ENCODE data around the gene PANK3. TPM values are rescaled to one million over a fixed set of nuclear protein-coding genes. Genes with fewer than 3 reads are reported as not detected.

The PANK3 gene
- total and polyA plus RNA-seq, 5 experiments from 2014 or later, result 2.6 to 49.8 (median 6.7) TPM

DNA sequence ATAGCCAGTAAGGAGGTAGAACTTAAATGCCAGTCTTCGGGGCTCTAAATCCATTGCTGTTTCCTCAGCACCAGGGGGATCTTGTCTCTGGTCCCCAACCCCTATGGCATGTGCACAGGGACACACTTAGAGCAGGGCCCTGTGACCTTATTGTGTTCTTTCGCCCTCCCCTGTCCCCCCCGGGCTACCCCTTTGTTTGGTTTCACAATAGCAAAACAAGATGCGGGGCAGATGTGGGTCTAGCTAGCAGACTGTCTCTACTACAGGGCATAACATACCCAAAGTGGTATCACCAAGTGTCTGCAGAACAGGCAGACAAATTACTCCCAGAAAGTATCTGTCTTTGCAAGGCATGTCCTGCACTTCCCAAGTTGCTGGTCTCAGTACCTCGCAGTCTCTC, 48.0 kb downstream of the PANK3 start:
- ATAC-seq, result no peak
- Mint-ChIP-seq H3K27ac (no peak overlapping the region), H3K27me3 (peaks cover 23 to 54% (median 46%) of the 10 kb centered on the region in 5 donors), H3K36me3 (peaks cover 0 to 2% (median 0%) of the 10 kb centered on the region in 3 donors), H3K4me1 (peaks cover 4 to 15% (median 12%) of the 10 kb centered on the region in 4 donors), H3K9me3 (peaks cover 0 to 9% (median 2%) of the 10 kb centered on the region in 9 donors), H3K4me3 (peak overlapping the region in 3 of 10 donors; percentile 10 to 78 (median 63))
- POLR2A ChIA-PET, result no interaction called here
- DNase-seq, result no peak

GRCh38 chr5:168530621-168531150, 48.5 kb downstream of the PANK3 start:
- H3K27me3 Mint-ChIP-seq, result peaks cover 23 to 54% (median 46%) of the 10 kb centered on the region in 5 donors
- no peak for DNase-seq

GRCh38 chr5:168529374-168530234, 49.6 kb downstream of the PANK3 start:
- peak overlapping the region; percentile 54 to 78 (median 66) for H3K4me3 Mint-ChIP-seq
- ATAC-seq, result peak in 1 of 2 donors; percentile 5
- peaks cover 0 to 2% (median 0%) of the 10 kb centered on the region in 3 donors for H3K36me3 Mint-ChIP-seq
- H3K4me1 Mint-ChIP-seq, result peaks cover 6 to 15% (median 12%) of the 10 kb centered on the region in 4 donors
- peaks cover 0 to 9% (median 2%) of the 10 kb centered on the region in 9 donors for H3K9me3 Mint-ChIP-seq
- POLR2A ChIA-PET, result no interaction called here
- no peak overlapping the region for H3K27ac Mint-ChIP-seq
- H3K27me3 Mint-ChIP-seq, result peaks cover 23 to 54% (median 46%) of the 10 kb centered on the region in 5 donors
- peak in 1 of 10 donors; percentile 3 for DNase-seq

More at GRCh38 chr5:168530621-168531150, 48.5 kb downstream of the PANK3 start:
- POLR2A ChIA-PET, result no interaction called here
- H3K27ac Mint-ChIP-seq, result no peak overlapping the region
- H3K4me3 Mint-ChIP-seq, result peak overlapping the region; percentile 54 to 78 (median 66)
- ATAC-seq, result no peak
- peaks cover 6 to 15% (median 12%) of the 10 kb centered on the region in 4 donors for H3K4me1 Mint-ChIP-seq
- peaks cover 0 to 2% (median 0%) of the 10 kb centered on the region in 3 donors for H3K36me3 Mint-ChIP-seq
- peaks cover 0 to 9% (median 2%) of the 10 kb centered on the region in 9 donors for H3K9me3 Mint-ChIP-seq

DNA sequence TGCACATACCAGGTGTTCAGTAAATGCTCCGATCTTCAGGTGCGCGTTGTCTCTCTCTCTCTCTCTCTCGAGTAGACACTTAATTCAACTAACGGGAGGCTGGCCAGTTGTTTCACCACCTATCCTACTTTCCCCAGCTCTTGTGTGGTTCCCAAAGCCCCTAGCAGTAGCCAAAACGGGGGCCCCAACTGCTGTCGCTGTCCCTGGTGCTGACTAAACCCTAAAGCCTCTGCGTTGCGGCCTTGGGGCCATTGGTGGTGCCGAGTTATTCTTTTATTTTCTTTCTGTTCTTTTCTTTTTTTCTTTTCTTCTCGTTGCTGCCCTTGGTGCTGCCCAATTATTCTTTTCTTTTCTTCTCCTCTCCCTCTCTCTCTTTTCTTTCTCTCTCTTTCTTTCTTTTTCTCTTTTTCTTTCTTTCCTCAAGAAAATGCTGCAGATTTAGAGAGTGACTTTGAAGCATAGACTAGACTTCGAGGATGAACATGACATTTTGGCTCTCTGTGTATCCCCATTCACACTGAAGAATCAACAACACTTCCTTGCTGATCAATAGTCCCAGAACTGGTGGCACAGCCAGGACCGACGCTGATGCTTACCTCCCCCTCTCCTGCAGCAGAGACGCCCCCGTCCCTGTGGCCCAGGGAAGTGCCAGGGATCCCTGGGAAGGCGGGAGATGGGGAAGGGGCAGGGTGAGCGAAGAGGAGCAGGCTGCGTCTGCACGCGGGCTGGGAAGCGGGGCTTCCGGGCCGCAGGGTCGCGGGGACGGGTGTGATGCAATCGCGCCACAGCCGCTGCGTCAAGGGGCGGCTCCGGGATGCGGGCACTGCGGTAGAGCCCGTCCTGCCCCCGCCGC, 50.4 kb downstream of the PANK3 start, which contains the start of gene FBLL1:
Gene FBLL1, plus strand, starts transcription at position 785 of the 853 bp plus-strand sequence. CDS start 200 bp downstream, outside the sequence.
- Mint-ChIP-seq H3K27me3 (peaks cover 23 to 52% (median 46%) of the 10 kb centered on the region in 5 donors), H3K27ac (peak within 1 kb of the TSS in 1 of 10 donors; percentile 49), H3K4me1 (peaks cover 6 to 15% (median 12%) of the 10 kb centered on the region in 4 donors), H3K4me3 (peak within 1 kb of the TSS; percentile 63 to 85 (median 72)), H3K9me3 (peaks cover 0 to 9% (median 2%) of the 10 kb centered on the region in 9 donors), H3K36me3 (peaks cover 0 to 2% (median 0%) of the 10 kb centered on the region in 3 donors)
- ATAC-seq, result peak; percentile 6 to 47
- DNase-seq, result peak in 6 of 10 donors; percentile 7 to 34 (median 22)
- POLR2A ChIA-PET, result no interaction called here

DNA sequence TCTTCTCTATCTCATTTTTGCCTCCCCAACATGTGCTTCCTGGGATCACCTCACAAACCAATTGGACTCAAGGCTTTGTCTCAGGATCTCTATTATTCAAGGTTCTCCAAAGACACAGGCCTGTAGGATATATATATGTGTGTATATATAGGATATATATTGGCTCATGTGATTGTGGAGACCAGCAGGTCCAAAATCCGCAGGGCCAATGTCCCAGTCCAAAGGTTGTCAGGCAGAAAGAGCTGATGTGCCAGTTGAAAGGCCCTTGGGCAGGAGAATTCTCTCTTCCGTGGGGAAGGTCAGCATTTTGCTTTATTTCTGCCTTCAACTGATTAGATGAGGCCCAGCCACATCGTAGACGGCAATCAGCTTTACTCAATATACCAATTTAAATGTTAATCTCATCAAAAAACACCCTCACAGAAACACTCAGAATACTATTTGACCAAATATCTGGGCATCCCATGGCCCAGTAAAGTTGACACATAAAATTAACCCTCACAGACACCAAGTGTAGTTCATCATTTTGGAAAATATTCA, 51.3 kb downstream of the PANK3 start:
- H3K36me3 Mint-ChIP-seq, result peaks cover 0 to 2% (median 0%) of the 10 kb centered on the region in 3 donors
- DNase-seq (no peak), ATAC-seq (no peak)
- H3K27ac Mint-ChIP-seq, result no peak overlapping the region
- H3K4me3 Mint-ChIP-seq, result peak overlapping the region in 7 of 10 donors; percentile 1 to 74 (median 39)
- POLR2A ChIA-PET, result no interaction called here
- H3K9me3 Mint-ChIP-seq, result peaks cover 0 to 9% (median 2%) of the 10 kb centered on the region in 9 donors
- H3K4me1 Mint-ChIP-seq, result peaks cover 6 to 15% (median 12%) of the 10 kb centered on the region in 4 donors
- peaks cover 17 to 43% (median 39%) of the 10 kb centered on the region in 5 donors for H3K27me3 Mint-ChIP-seq

DNA sequence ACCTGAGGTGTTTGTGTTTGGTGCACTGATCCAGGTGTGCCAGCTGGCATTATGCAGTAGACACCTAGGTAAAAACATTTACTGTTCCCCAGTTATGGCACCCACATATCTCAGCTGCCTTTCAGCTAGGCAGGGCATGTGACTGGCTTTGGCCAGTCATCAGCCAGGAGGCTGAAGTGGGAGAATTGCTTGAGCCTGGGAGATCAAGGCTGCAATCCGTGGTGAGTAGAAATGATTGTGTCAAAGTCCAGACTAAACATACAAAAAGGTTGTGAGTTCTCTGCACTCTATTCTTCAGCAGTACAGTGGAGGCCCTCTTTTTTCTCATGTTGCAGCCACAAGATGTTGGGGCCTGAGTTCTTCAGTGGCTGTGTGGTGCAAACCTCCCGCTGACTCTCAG, 53.3 kb downstream of the PANK3 start:
- Mint-ChIP-seq H3K9me3 (peaks cover 0 to 9% (median 2%) of the 10 kb centered on the region in 9 donors), H3K36me3 (peaks cover 0 to 5% (median 5%) of the 10 kb centered on the region in 3 donors), H3K4me1 (peaks cover 6 to 15% (median 12%) of the 10 kb centered on the region in 4 donors), H3K27ac (no peak overlapping the region), H3K4me3 (no peak overlapping the region), H3K27me3 (peaks cover 11 to 25% (median 22%) of the 10 kb centered on the region in 5 donors)
- POLR2A ChIA-PET, result no interaction called here
- DNase-seq (no peak), ATAC-seq (no peak)

GRCh38 chr5:168513861-168514428, 65.2 kb downstream of the PANK3 start:
- Mint-ChIP-seq H3K9me3 (peaks cover 0 to 20% (median 2%) of the 10 kb centered on the region in 9 donors), H3K27me3 (no peaks in the 10 kb centered on the region), H3K4me1 (peaks cover 0 to 2% (median under 1%) of the 10 kb centered on the region in 4 donors), H3K36me3 (peaks cover 57 to 98% (median 81%) of the 10 kb centered on the region in 3 donors), H3K27ac (no peak overlapping the region), H3K4me3 (no peak overlapping the region)
- POLR2A ChIA-PET, result no interaction called here
- DNase-seq, result no peak
- no peak for ATAC-seq

DNA sequence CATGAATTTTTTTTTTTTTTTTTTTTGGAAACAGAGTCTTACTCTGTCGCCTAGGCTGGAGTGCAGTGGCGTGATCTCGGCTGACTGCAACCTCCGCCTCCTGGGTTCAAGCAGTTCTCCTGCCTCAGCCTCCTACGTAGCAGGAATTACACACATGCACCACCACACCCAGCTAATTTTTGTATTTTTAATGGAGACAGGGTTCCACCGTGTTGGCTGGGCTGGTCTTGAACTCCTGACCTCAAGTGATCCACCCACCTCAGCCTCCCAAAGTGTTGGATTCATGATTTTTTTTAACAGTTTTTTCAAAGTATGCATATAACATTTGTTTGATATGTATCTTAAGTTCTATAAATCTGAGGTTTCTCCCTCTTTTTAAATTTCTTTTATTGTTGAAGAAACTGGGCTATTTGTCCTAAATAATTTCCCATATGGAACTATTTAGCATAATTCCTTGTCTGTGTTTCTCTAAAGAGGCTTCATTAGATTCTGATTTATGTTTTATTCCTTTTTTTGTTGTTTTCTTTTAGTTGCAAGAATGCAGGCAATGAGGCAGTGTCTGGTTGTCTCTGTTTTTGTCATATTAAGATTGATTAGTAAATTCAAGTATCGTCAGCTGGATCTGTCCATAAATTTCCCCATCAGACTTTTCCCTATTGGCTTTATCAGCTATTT, 76.5 kb downstream of the PANK3 start:
- ATAC-seq (no peak), DNase-seq (no peak)
- H3K36me3 Mint-ChIP-seq, result peaks cover 0 to 92% (median 30%) of the 10 kb centered on the region in 3 donors
- H3K4me3 Mint-ChIP-seq, result no peak overlapping the region
- H3K9me3 Mint-ChIP-seq, result no peaks in the 10 kb centered on the region
- H3K27me3 Mint-ChIP-seq, result no peaks in the 10 kb centered on the region
- H3K4me1 Mint-ChIP-seq, result no peaks in the 10 kb centered on the region
- peak overlapping the region in 1 of 10 donors; percentile 22 for H3K27ac Mint-ChIP-seq
- POLR2A ChIA-PET, result no interaction called here

Small RNA genes lying within 50 kb of the gene (microRNA-seq; reads per million reads assigned to microRNA genes)
- not detected for gene MIR103A1 (ENCODE audit: borderline microRNAs expressed)
- not detected for gene MIR103B1 (ENCODE audit: borderline microRNAs expressed)

Other genes starting within 250 kb of the PANK3 start
- gene RARS1, start 92.9 kb downstream of the PANK3 start, total RNA-seq, result 100 to 1,000 TPM; 102 to 114 TPM
- gene RARS1, start 92.9 kb downstream of the PANK3 start, polyA plus RNA-seq, result 10 to 100 TPM; 25.9 to 34.8 (median 29.1) TPM
- gene FBLL1, start 50.1 kb downstream of the PANK3 start, total RNA-seq, result not detected
- gene FBLL1, start 50.1 kb downstream of the PANK3 start, polyA plus RNA-seq, result not detected

All from naive thymus-derived CD8-positive, alpha-beta T cell (primary cell).